ENCODE measurements around the gene CABP1. TPM values are rescaled to one million over a fixed set of nuclear protein-coding genes. Genes with fewer than 3 reads are reported as not detected.

Gene CABP1
- total and polyA plus RNA-seq, 2 of the 13 experiments (the other 11 are each of a cell fraction or from before 2014, with no cell fraction given) = not detected

DNA sequence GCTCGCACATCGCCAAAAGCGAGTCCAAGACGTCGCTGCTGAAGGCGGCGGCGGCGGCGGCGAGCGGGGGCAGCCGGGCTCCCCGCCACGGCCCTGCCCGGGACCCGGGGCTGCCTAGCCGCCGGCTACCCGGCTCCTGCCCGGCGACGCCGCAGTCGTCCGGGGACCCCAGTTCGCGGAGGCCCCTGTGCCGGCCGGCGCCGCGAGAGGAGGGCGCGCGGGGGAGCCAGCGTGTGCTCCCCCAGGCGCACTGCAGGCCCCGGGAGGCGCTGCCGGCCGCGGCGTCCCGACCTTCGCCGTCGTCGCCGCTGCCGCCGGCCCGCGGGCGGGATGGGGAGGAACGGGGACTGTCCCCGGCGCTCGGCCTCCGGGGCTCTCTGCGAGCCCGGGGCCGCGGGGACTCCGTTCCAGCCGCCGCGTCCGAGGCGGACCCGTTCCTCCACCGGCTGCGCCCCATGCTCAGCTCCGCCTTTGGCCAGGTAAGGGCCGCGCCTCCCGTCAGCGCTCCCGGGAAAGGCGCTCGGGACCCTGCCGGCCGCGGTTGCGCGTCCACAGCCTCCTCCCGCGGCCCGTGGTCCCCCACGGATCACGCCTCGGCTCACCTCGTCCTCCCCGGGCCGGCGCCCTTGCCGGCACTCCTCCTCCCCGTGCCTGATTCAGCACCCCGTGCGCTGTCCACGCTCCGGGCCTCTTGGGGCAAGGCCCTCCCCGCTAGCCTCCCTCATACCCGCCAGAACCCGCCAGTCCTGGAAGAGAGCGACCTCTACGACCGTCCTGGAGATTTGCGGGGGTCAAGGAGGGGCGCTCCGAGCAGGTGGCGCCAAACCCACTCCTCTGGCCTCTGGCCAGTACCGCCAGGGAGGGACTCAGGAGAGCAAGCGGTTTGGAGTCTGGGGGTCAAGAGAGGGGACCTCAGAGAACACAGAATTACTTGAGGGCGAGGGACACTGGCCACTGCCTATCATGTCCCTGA is 721 bp downstream of the CABP1 start (continued):
- TF ChIP-seq, protein P1, sequence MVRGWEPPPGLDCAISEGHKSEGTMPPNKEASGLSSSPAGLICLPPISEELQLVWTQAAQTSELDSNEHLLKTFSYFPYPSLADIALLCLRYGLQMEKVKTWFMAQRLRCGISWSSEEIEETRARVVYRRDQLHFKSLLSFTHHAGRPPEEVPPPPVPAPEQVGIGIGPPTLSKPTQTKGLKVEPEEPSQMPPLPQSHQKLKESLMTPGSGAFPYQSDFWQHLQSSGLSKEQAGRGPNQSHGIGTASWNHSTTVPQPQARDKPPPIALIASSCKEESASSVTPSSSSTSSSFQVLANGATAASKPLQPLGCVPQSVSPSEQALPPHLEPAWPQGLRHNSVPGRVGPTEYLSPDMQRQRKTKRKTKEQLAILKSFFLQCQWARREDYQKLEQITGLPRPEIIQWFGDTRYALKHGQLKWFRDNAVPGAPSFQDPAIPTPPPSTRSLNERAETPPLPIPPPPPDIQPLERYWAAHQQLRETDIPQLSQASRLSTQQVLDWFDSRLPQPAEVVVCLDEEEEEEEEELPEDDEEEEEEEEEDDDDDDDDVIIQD (CRISPR knock-in tag; IDR thresholded peaks at IDR 0.05; ENCODE audit: low read depth) = no peak
- TF ChIP-seq, protein P2, sequence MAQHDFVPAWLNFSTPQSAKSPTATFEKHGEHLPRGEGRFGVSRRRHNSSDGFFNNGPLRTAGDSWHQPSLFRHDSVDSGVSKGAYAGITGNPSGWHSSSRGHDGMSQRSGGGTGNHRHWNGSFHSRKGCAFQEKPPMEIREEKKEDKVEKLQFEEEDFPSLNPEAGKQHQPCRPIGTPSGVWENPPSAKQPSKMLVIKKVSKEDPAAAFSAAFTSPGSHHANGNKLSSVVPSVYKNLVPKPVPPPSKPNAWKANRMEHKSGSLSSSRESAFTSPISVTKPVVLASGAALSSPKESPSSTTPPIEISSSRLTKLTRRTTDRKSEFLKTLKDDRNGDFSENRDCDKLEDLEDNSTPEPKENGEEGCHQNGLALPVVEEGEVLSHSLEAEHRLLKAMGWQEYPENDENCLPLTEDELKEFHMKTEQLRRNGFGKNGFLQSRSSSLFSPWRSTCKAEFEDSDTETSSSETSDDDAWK (CRISPR knock-in tag; IDR thresholded peaks at IDR 0.05) = no peak
- TF ChIP-seq TCF7L2 (IDR thresholded peaks at IDR 0.05; ENCODE audit: low read depth, low read length) (no peak), ETV6 (CRISPR knock-in tag; conservative IDR thresholded peaks at IDR 0.05) (no peak), SP4 (CRISPR knock-in tag; IDR thresholded peaks at IDR 0.05) (no peak), SRSF1 (optimal IDR thresholded peaks at IDR 0.05; ENCODE audit: low read depth, low read length) (no peak), IRF2 (CRISPR knock-in tag; IDR thresholded peaks at IDR 0.05) (no peak), JUN (CRISPR knock-in tag; IDR thresholded peaks at IDR 0.05) (no peak), RARG (CRISPR knock-in tag; IDR thresholded peaks at IDR 0.05; ENCODE audit: low read depth) (no peak), ZNF619 (CRISPR knock-in tag; IDR thresholded peaks at IDR 0.05) (no peak), ASH2L (IDR thresholded peaks at IDR 0.05; ENCODE audit: insufficient read length, low read depth, low read length) (no peak), ZNF879 (CRISPR knock-in tag; IDR thresholded peaks at IDR 0.05) (no peak), ZNF614 (CRISPR knock-in tag; IDR thresholded peaks at IDR 0.05; ENCODE audit: borderline replicate concordance) (no peak), CEBPG (CRISPR knock-in tag; IDR thresholded peaks at IDR 0.05) (no peak), ZNF577 (CRISPR knock-in tag; IDR thresholded peaks at IDR 0.05; ENCODE audit: borderline replicate concordance, low read depth) (no peak), ZNF17 (CRISPR knock-in tag; IDR thresholded peaks at IDR 0.05) (no peak)
- TF ChIP-seq, protein P3, sequence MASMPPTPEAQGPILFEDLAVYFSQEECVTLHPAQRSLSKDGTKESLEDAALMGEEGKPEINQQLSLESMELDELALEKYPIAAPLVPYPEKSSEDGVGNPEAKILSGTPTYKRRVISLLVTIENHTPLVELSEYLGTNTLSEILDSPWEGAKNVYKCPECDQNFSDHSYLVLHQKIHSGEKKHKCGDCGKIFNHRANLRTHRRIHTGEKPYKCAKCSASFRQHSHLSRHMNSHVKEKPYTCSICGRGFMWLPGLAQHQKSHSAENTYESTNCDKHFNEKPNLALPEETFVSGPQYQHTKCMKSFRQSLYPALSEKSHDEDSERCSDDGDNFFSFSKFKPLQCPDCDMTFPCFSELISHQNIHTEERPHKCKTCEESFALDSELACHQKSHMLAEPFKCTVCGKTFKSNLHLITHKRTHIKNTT (CRISPR knock-in tag; IDR thresholded peaks at IDR 0.05) = no peak
- TF ChIP-seq, protein P4, sequence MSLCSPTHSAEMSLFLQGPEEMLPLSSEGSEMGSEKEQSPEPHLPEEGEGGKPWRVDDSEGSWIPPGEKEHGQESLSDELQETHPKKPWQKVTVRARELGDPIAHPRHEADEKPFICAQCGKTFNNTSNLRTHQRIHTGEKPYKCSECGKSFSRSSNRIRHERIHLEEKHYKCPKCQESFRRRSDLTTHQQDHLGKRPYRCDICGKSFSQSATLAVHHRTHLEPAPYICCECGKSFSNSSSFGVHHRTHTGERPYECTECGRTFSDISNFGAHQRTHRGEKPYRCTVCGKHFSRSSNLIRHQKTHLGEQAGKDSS (CRISPR knock-in tag; IDR thresholded peaks at IDR 0.05; ENCODE audit: borderline replicate concordance, low read depth) = no peak
- TF ChIP-seq, protein P5, sequence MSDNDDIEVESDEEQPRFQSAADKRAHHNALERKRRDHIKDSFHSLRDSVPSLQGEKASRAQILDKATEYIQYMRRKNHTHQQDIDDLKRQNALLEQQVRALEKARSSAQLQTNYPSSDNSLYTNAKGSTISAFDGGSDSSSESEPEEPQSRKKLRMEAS (IDR thresholded peaks at IDR 0.05) = 0 out of 2 replicates have a peak, but pooled peaks have one; percentile 47
- TF ChIP-seq, protein P6, sequence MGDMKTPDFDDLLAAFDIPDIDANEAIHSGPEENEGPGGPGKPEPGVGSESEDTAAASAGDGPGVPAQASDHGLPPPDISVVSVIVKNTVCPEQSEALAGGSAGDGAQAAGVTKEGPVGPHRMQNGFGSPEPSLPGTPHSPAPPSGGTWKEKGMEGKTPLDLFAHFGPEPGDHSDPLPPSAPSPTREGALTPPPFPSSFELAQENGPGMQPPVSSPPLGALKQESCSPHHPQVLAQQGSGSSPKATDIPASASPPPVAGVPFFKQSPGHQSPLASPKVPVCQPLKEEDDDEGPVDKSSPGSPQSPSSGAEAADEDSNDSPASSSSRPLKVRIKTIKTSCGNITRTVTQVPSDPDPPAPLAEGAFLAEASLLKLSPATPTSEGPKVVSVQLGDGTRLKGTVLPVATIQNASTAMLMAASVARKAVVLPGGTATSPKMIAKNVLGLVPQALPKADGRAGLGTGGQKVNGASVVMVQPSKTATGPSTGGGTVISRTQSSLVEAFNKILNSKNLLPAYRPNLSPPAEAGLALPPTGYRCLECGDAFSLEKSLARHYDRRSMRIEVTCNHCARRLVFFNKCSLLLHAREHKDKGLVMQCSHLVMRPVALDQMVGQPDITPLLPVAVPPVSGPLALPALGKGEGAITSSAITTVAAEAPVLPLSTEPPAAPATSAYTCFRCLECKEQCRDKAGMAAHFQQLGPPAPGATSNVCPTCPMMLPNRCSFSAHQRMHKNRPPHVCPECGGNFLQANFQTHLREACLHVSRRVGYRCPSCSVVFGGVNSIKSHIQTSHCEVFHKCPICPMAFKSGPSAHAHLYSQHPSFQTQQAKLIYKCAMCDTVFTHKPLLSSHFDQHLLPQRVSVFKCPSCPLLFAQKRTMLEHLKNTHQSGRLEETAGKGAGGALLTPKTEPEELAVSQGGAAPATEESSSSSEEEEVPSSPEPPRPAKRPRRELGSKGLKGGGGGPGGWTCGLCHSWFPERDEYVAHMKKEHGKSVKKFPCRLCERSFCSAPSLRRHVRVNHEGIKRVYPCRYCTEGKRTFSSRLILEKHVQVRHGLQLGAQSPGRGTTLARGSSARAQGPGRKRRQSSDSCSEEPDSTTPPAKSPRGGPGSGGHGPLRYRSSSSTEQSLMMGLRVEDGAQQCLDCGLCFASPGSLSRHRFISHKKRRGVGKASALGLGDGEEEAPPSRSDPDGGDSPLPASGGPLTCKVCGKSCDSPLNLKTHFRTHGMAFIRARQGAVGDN (CRISPR knock-in tag; IDR thresholded peaks at IDR 0.05) = peak; percentile 64
